Adrenal gland (tissue), 5 donors: ENCODE results near the gene STAP2.
A peak's percentile ranks its signal among the peaks of the same experiment; 100 is the strongest.

Experiments
- CTCF ChIP-seq, 6 experiments: fragments of 450-650 bp in 4 of 6; fragments of 200-600 bp in 2 of 6; sonication (generic) in 1 of 6; IDR thresholded peaks; 1 replicate in 5 of 6; 2 replicates in 1 of 6; pipeline versions ENCODE4 v1.5.1 to v1.8.0; 2016 to 2021; ENCODE audit warnings: antibody characterized with exemption in 6 of 6, mild to moderate bottlenecking in 2 of 6, moderate library complexity in 1 of 6
- POLR2A ChIP-seq, 2 donors: fragments of 450-650 bp; IDR thresholded peaks; one replicate each; pipeline ENCODE4 v1.6.1; 2017; ENCODE audit warnings: antibody characterized with exemption in 2 of 2, mild to moderate bottlenecking in 2 of 2, moderate library complexity in 1 of 2
- donor health status: DM: no; HTN: no; CAD: no.

DNA sequence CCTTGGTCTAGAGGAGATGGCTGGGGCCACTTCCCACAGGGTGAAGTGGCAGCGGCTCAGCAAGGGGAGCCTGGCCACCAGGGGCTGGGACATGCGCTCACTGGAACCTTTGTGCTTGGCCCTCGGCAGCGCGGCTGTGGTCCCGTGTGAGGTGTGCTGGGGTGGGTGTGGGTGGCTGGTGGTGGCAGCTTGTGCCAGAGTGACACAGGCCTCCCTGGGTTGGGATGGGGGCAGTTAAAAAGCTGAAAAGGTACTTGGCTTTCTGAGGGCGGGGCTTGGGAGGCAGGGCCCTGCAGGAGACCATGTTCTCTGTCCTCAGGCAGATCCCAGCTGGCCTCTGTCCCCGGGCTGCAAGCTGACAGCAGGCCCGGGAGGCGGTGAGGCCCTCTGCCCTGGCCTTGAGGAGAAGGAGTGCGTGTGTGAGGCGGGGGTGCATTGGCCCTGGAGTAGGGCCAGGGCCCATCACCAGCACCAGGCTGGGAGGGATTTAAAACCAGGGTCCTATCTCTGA, 22.1 kb upstream of the STAP2 start:
- TF ChIP-seq POLR2A (IDR thresholded peaks at IDR 0.05) (no peak), CTCF (IDR thresholded peaks at IDR 0.05) (peak in 1 of 6 experiments; percentile 23)
